Ovary (tissue), 3 donors: ENCODE results near the gene NRARP.

ENCODE experiments used
- POLR2A ChIP-seq: fragments of 450-650 bp; IDR thresholded peaks from one replicate; pipeline ENCODE4 v1.6.1; 2017; ENCODE audit warnings: antibody characterized with exemption, mild to moderate bottlenecking, moderate library complexity
- TF ChIP-seq, protein P1 (sequence below), 3 donors: fragments of 450-650 bp in 2 of 3; fragments of 200-600 bp in 1 of 3; IDR thresholded peaks; one replicate each; pipeline versions ENCODE4 v1.5.1 to v1.8.0; 2016 to 2022; ENCODE audit warnings: antibody characterized with exemption in 3 of 3, mild to moderate bottlenecking in 1 of 3
- donor health status: DM: no; HTN: no; CAD: no.

DNA sequence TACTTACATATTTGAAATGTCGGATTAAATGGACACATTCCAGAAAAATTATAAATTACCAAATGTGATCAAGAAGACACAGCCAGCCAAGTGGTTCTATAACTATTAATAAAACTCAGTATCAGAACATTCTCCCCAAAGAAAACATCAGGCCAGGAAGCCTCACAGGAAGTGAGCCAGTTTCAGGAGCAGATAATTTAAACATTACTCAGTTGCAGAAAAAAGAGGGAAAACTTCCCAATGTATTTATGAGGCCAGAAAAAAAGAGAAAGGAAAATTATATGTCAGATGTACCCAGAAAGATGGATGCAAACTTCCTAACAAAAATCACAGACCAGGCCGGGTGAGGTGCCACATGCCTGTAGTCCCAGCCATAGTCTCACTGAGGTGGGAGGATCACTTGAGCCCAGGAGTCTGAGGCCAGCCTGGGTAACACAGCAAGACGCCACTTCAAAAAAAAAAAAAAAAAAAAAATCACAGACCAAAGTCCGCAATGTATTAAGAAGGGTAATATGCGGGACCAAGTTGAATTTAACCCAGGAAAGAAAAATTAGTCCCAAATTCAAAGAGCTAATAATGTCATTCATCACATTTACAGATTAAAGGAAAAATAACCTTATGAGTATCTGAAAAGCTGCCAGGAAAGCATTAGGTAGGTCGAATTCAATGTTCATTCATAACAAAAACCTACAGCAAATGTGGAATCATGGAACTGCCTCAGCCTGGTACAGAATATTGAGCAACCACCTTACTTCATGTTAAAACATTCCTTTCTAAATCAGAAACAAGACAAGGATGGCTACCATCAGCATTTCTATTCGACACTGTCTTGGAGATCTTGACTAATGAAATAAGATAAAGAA, 37.2 kb upstream of the NRARP start:
- TF ChIP-seq, protein P1, sequence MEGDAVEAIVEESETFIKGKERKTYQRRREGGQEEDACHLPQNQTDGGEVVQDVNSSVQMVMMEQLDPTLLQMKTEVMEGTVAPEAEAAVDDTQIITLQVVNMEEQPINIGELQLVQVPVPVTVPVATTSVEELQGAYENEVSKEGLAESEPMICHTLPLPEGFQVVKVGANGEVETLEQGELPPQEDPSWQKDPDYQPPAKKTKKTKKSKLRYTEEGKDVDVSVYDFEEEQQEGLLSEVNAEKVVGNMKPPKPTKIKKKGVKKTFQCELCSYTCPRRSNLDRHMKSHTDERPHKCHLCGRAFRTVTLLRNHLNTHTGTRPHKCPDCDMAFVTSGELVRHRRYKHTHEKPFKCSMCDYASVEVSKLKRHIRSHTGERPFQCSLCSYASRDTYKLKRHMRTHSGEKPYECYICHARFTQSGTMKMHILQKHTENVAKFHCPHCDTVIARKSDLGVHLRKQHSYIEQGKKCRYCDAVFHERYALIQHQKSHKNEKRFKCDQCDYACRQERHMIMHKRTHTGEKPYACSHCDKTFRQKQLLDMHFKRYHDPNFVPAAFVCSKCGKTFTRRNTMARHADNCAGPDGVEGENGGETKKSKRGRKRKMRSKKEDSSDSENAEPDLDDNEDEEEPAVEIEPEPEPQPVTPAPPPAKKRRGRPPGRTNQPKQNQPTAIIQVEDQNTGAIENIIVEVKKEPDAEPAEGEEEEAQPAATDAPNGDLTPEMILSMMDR (IDR thresholded peaks at IDR 0.05), result no peak
- TF ChIP-seq POLR2A, result no peak
